ENCODE measurements around the gene UQCRQ. TPM values are rescaled to one million over a fixed set of nuclear protein-coding genes. Genes with fewer than 3 reads are reported as not detected.

Gene UQCRQ
- total and polyA plus RNA-seq, 2 donors (not counting 3 experiments of a cell fraction or from before 2014, with no cell fraction given) = 246 to 390 TPM

DNA sequence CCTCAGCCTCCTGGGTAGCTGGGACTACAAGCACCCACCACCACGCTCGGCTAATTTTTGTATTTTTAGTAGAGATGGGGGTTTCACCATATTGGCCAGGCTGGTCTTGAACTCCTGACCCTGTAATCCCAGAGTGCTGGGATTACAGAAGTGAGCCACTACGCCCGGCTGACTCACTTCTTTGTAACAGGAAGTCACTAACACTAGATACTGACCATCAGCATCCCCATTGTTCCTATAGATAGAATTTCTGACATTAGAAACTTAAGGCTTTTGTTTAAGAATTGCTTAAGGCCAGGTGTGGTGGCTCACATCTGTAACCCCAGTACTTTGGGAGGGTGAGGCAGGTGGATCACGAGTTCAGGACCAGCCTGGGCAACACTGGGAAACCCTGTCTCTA lies 49.2 kb downstream of the UQCRQ start:
- TF ChIP-seq FOS (IDR thresholded peaks at IDR 0.05; ENCODE audit: borderline replicate concordance, insufficient read depth, low read length) = peak; percentile 45
- no peak for TF ChIP-seq MYC (IDR thresholded peaks at IDR 0.05; ENCODE audit: low read depth, low read length)
- H3K36me3 ChIP-seq (ENCODE audit: control insufficient read depth in 2 of 2, extremely low read depth in 1 of 2, insufficient read depth in 2 of 2, low read length in 2 of 2) = peaks cover 0 to 6% of the 10 kb centered on the region in 2 experiments
- peaks cover 9% of the 10 kb centered on the region for H3K4me1 ChIP-seq (ENCODE audit: control insufficient read depth, extremely low read depth, insufficient read depth, low read length)
- peak overlapping the region; percentile 12 for H3K27ac ChIP-seq (ENCODE audit: insufficient read depth, low read depth, low read length)
- H3K4me2 ChIP-seq (ENCODE audit: insufficient read depth, low read length) = no peak overlapping the region
- dilution Hi-C loops (cut with MboI; ENCODE audit: extremely low pct_ligation_motif_present, low sequenced_read_pairs) (no loop called here), intact Hi-C loops (cut with micrococcal nuclease) (no loop called here)
- FAIRE-seq (no peak), DNase-seq (ENCODE audit: low read depth, low spot score) (peak; percentile 15)
- ChIA-PET CTCF (no interaction called here), POLR2A (interaction anchor here (0.6 kb wide), 1 partner anchor 76 kb away, joined by 3 read pairs; no protein-coding TSS in a partner anchor)
- no peak overlapping the region for H3K4me3 ChIP-seq (replicated peaks in 1 of 3; ENCODE audit: insufficient read depth in 1 of 3, low read depth in 1 of 3, low read length in 3 of 3)
- H3K79me2 ChIP-seq (ENCODE audit: control insufficient read depth, insufficient read depth, low read length) = peaks cover 58% of the 10 kb centered on the region
- H3K27me3 ChIP-seq (ENCODE audit: control insufficient read depth in 2 of 2, insufficient read depth in 2 of 2, low read length in 2 of 2) = no peaks in the 10 kb centered on the region
- no peaks in the 10 kb centered on the region for H3K9me3 ChIP-seq (replicated peaks; ENCODE audit: control insufficient read depth, insufficient read depth, low read length)
- no peak overlapping the region for H2AFZ ChIP-seq (ENCODE audit: low read depth, low read length)
- H4K20me1 ChIP-seq (replicated peaks; ENCODE audit: control insufficient read depth, extremely low read depth, insufficient read depth, low read length) = peaks cover 4% of the 10 kb centered on the region
- no peak overlapping the region for H3K9ac ChIP-seq (replicated peaks; ENCODE audit: extremely low read depth, insufficient read depth, low read length)
- no TSS peak for BruUV-seq (replicated peaks)
- H3K9me1 ChIP-seq (replicated peaks; ENCODE audit: control insufficient read depth, extremely low read depth, insufficient read depth, low read length) = no peaks in the 10 kb centered on the region

DNA sequence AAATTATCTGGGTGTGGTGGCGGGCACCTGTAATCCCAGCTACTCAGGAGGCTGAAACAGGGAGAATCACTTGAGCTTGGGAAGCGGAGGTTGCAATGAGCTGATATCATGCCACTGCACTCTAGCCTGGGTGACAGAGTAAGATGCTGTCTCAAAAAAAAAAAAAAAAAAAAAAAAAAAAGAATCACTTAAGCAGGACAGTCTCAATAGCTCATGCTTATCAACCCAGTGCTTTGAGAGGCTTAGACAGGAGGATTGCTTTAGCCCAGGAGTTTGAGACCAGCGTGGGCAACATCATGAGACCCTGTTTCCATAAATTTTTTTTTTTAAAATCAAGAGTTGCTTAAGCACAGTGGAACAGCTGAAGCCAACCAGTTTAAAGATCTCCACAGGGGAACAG lies 49.6 kb downstream of the UQCRQ start:
- no peaks in the 10 kb centered on the region for H3K9me3 ChIP-seq (replicated peaks; ENCODE audit: control insufficient read depth, insufficient read depth, low read length)
- H3K4me3 ChIP-seq (replicated peaks in 1 of 3; ENCODE audit: insufficient read depth in 1 of 3, low read depth in 1 of 3, low read length in 3 of 3) = no peak overlapping the region
- peaks cover 0 to 6% of the 10 kb centered on the region in 2 experiments for H3K36me3 ChIP-seq (ENCODE audit: control insufficient read depth in 2 of 2, extremely low read depth in 1 of 2, insufficient read depth in 2 of 2, low read length in 2 of 2)
- no peak for DNase-seq (ENCODE audit: low read depth, low spot score)
- H3K27me3 ChIP-seq (ENCODE audit: control insufficient read depth in 2 of 2, insufficient read depth in 2 of 2, low read length in 2 of 2) = no peaks in the 10 kb centered on the region
- H3K27ac ChIP-seq (ENCODE audit: insufficient read depth, low read depth, low read length) = peak overlapping the region; percentile 12
- peaks cover 4% of the 10 kb centered on the region for H4K20me1 ChIP-seq (replicated peaks; ENCODE audit: control insufficient read depth, extremely low read depth, insufficient read depth, low read length)
- H3K9me1 ChIP-seq (replicated peaks; ENCODE audit: control insufficient read depth, extremely low read depth, insufficient read depth, low read length) = no peaks in the 10 kb centered on the region
- ChIA-PET CTCF (no interaction called here), POLR2A (interaction anchor here (0.6 kb wide), 1 partner anchor 76 kb away, joined by 3 read pairs; no protein-coding TSS in a partner anchor)
- no peak overlapping the region for H3K4me2 ChIP-seq (ENCODE audit: insufficient read depth, low read length)
- TF ChIP-seq EZH2 (IDR thresholded peaks at IDR 0.05; ENCODE audit: borderline replicate concordance, low read depth, low read length, severe bottlenecking) = no peak
- TF ChIP-seq MAX (IDR thresholded peaks at IDR 0.05; ENCODE audit: insufficient read depth, insufficient read length) = no peak
- no peak for TF ChIP-seq POLR2A (IDR thresholded peaks at IDR 0.05; ENCODE audit: low read depth, low read length)
- no peak for TF ChIP-seq FOS (IDR thresholded peaks at IDR 0.05; ENCODE audit: borderline replicate concordance, insufficient read depth, low read length)
- TF ChIP-seq POLR2AphosphoS5 (IDR thresholded peaks at IDR 0.05; ENCODE audit: insufficient read depth, low read depth, low read length) = no peak
- TF ChIP-seq JUN (IDR thresholded peaks at IDR 0.05; ENCODE audit: borderline replicate concordance, insufficient read depth, insufficient read length, low read depth) = no peak
- TF ChIP-seq GATA2 (IDR thresholded peaks at IDR 0.05; ENCODE audit: insufficient read depth, insufficient read length, low read depth, low read length) = no peak
- no peak for TF ChIP-seq MYC (IDR thresholded peaks at IDR 0.05; ENCODE audit: low read depth, low read length)
- TF ChIP-seq CTCF (IDR thresholded peaks at IDR 0.05; ENCODE audit: extremely low read depth in 1 of 2, insufficient read depth in 1 of 2, low read depth in 1 of 2, low read length in 2 of 2) = no peak
- peaks cover 56% of the 10 kb centered on the region for H3K79me2 ChIP-seq (ENCODE audit: control insufficient read depth, insufficient read depth, low read length)
- no peak for FAIRE-seq
- peaks cover 9% of the 10 kb centered on the region for H3K4me1 ChIP-seq (ENCODE audit: control insufficient read depth, extremely low read depth, insufficient read depth, low read length)
- H3K9ac ChIP-seq (replicated peaks; ENCODE audit: extremely low read depth, insufficient read depth, low read length) = no peak overlapping the region
- intact Hi-C loops (cut with micrococcal nuclease) = no loop called here
- dilution Hi-C loops (cut with MboI; ENCODE audit: extremely low pct_ligation_motif_present, low sequenced_read_pairs) = no loop called here
- no TSS peak for BruUV-seq (replicated peaks)
- H2AFZ ChIP-seq (ENCODE audit: low read depth, low read length) = no peak overlapping the region
